PC-3 (cell line): ENCODE data around the gene SMG6.

Experiments
- CTCF ChIP-seq: fragments of 300-600 bp; sonication (generic); conservative IDR thresholded peaks from 2 replicates; pipeline ENCODE4 v1.5.1; 2017; ENCODE audit warnings: antibody characterized with exemption, low read depth, mild to moderate bottlenecking, low read length
- EZH2 ChIP-seq: fragments of 300-600 bp; sonication (generic); IDR thresholded peaks from one replicate; pipeline ENCODE4 v1.6.1; 2017; ENCODE audit warnings: antibody characterized with exemption, mild to moderate bottlenecking, low read length; ENCODE audit not compliant: unreplicated experiment
- EZH2phosphoT487 ChIP-seq: fragments of 300-600 bp; sonication (generic); IDR thresholded peaks from 2 replicates; pipeline ENCODE4 v1.6.1; 2018; ENCODE audit warnings: mild to moderate bottlenecking, antibody characterized with exemption, low read length, borderline replicate concordance

- TF ChIP-seq CTCF (no peak), EZH2 (no peak), EZH2phosphoT487 (no peak)
Observed at GRCh38 chr17:2347805-2348685, 44.5 kb upstream of the SMG6 start.
